GM18508 (cell line): ENCODE results near the gene SERP1.

Experiments used
- ATAC-seq: cut with Tn5 transposase; IDR thresholded peaks from one replicate; pipeline ENCODE4 v1.9.1; 2021; ENCODE audit warnings: moderate number of reproducible peaks; ENCODE audit not compliant: insufficient read depth, unreplicated experiment

Gene SERP1

GRCh38 chr3:150494411-150494977 lies 51.8 kb downstream of the SERP1 start:
- no peak for ATAC-seq
